ENCODE measurements around the gene APH1A. TPM values are rescaled to one million over a fixed set of nuclear protein-coding genes. Genes with fewer than 3 reads are reported as not detected.
"Not testable (repeated sequence)": the region's sequence is repeated elsewhere in the genome, so short reads cannot be mapped to it uniquely, and the experiment has no call there.

Gene APH1A
- total RNA-seq, 1 experiment from 2014 or later = 156 TPM

DNA sequence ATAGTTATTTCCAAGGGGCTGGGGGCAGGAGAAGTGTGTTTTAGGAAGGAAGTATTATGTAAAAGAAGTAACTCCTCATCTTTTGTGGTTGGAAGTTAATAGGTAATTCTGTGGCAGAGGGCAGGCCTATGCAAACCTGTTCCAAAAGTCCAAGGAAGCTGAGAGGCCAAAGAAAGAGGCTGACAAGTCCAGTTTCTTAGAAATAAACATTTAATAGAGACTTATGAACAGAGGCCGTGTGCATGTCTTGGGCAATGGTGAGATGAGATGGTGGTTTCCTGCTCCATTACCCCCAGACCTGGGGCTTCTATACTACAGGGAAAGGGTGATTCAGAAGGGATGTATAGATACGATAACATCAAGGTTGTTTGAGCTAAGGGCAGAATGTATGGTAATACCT, 18.9 kb downstream of the APH1A start:
- Histone ChIP-seq H3K27me3 (peaks cover 5% of the 10 kb centered on the region), H3K36me3 (no peaks in the 10 kb centered on the region), H3K4me3 (no peak overlapping the region), H3K9me3 (no peaks in the 10 kb centered on the region)
- DNase-seq = no peak

DNA sequence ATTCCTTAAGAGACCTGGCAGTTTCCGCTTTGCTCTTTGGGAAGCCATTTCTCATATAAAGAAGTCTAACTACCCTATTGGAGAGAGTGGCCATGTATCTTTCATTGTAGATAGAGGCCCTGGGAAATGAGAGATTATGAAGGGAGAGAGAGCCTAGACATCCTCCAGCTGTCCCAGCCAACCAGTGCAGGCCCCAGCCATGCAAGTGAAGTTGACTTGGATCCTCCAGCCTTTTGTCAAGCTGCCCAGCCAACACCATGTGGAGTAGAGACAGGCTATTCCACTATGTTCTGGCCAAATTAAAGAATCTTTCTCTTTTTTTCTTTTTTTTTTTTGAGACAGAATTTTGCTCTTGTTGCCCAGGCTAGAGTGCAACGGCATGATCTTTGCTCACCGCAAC, 25.8 kb downstream of the APH1A start:
- Histone ChIP-seq H3K36me3 (no peaks in the 10 kb centered on the region), H3K27me3 (peaks cover 5% of the 10 kb centered on the region; the same call in 1 of the 2 replicates), H3K4me3 (no peak overlapping the region), H3K9me3 (no peaks in the 10 kb centered on the region)
- no peak for DNase-seq

DNA sequence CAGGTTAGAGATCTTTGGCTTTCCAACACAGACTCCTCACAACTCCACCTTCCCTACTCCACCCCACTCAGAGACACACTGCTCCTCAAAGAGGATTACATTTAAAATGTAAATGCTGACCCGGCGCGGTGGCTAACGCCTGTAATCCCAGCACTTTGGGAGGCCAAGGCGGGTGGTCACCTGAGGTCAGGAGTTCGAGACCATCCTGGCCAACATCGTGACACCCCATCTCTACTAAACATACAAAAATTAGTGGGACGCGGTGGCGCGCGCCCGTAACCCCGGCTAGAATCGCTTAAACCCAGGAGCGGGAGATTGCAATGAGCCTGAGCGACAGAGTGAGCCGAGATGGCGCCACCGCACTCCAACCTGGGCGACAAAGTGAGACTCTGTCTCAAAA, 31.1 kb downstream of the APH1A start:
- H3K27me3 ChIP-seq = no peaks in the 10 kb centered on the region
- DNase-seq = no peak
- no peak overlapping the region for H3K4me3 ChIP-seq
- H3K36me3 ChIP-seq = no peaks in the 10 kb centered on the region
- no peaks in the 10 kb centered on the region for H3K9me3 ChIP-seq

DNA sequence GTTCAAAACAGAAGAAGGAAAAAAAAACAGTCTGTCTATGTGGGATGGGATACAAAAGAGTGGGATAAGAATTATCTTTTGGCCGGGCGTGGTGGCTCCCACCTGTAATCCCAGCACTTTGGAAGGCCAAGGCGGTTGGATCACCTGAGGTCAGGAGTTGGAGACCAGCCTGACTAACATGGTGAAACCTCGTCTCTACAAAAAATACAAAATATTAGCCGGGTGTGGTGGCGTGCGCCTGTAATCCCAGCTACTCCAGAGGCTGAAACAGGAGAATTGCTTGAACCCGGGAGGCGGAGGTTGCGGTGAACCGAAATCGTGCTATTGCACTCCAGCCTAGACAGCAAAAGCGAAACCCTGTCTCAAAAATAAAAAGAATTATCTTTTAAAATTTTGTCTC, 31.6 kb downstream of the APH1A start:
- H3K36me3 ChIP-seq, H3K9me3 ChIP-seq, H3K27me3 ChIP-seq, H3K4me3 ChIP-seq, DNase-seq: not testable (repeated sequence)

DNA sequence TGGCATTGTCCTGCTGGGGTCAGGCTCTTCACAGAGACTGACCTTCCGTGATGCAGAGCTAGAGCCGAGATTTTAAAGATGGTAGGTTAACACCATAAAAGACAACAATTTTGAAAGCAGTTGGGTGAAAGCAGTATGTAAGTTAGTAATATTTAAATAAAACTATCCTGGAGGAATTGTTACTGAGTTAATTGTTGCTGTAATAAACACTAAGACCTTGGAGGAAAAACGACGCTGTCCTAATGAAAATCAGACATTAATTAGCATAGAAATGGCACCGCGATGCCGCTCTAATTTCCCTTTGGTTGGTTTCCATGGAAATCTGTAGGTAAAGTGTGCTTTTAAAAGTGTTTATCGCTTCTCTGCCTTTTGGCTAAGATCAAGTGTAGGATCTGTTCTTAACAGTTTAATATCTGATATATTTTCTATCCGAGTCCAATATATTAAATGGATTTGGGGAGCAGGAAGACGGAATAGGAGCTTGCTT, 32.2 kb downstream of the APH1A start:
- peak overlapping the region; percentile 69 for H3K4me3 ChIP-seq
- H3K27me3 ChIP-seq = no peaks in the 10 kb centered on the region
- no peak for DNase-seq
- H3K9me3 ChIP-seq = no peaks in the 10 kb centered on the region
- H3K36me3 ChIP-seq = peaks cover 2% of the 10 kb centered on the region

DNA sequence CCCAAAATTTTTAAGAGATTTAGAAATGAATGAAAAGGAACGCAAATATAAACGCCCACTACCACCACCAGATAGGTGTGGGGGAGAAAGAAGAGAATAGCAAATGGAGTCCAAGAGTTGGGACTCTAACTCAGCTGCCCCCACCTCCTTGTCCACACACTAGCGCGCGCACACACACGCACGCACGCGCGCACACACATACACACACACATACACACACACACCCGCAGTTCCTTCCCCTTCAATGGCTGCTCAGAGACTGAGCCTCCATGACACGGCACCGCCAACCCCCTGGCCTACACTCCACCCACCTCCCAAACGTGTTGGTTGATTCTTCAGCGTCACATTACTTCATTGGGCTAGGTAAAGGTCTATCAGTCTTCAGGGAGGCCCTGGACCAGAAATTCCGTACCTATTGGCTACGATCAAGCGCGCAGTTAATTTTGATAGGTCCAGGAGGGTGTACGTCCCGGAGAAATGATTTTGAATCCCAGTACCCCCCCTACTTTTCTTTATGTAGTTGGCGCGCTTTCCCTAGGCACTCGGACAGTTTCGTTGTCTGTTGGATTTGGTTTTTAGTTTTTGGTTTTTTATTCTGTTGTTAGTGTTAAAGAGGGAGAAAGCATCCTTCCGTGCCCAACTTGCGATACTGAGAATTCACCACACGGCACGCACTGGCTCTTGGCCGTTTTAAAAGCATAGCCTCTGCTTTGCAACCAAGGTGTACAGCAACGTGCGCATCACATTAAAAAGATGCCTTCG, 32.8 kb downstream of the APH1A start, which contains the start of gene ANP32E:
Gene ANP32E (minus strand): TSS at position 261 of the 762 bp plus-strand sequence. CDS start 326 bp downstream, outside the sequence.
- Histone ChIP-seq H3K9me3 (no peaks in the 10 kb centered on the region), H3K27me3 (no peaks in the 10 kb centered on the region), H3K36me3 (peaks cover 8% of the 10 kb centered on the region), H3K4me3 (peak within 1 kb of the TSS; percentile 69)
- DNase-seq = peak; percentile 98

DNA sequence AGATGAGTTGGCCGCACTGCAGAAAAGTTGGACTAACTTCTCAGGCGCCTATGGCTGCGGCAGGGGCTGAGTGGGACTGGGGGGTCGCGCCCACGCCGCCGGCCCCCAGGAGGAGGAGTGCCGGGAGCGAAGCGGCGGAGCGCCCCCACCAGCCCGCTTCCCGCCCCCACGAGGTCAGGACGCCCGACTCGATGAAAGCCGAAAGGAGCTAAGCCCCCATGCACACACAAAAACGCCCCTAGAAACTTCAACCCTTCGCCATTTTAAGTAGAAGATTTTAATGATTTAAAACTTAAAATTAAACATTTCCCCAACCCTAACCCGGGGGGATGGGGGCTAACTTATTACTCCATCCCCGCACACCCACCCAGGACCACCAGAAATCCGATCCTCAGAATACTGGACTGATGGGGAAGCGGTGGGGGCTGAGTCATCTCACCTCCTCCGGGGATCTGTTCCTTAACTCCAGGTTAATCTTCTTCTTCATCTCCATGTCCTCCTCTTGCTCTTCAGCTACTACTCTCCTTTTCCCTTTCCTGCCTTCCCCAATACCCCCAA, 33.4 kb downstream of the APH1A start:
- H3K36me3 ChIP-seq = peaks cover 12% of the 10 kb centered on the region
- no peaks in the 10 kb centered on the region for H3K9me3 ChIP-seq
- peak; percentile 31 for DNase-seq

DNA sequence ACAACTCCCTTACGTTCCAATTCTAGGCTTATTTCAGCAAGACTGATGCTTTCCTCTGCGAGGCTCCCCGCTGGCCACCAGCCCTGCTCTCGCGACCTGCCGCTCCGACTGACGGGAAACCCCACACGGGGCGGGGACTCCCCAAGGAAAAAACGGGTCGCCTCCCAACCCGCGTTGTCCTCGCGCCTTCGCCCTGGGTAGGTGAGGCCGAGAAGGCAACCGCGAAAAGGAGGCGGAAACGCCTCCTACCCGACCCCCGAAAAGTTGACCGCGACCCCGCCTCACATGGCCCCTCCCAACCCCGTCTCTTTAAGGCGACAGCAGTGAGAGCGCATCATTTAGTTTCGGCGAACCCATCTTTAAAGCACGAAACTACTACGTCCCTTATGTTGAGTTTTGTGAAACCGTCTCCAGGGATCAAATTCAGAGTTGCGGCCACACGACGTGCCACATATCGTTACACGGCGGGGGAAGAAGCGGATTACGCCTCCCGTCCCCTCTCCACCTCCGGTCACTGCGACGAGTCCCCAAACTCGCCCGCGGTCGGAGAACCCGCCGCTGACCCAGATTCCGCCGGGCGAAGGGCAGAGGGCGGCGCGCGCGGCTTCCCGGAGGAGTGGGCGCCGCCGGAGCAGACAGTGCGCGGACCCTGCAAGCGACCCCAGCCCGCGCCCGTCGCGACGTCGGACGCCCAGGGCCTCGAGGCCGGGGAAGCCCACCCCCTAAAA, 34.1 kb downstream of the APH1A start:
- H3K9me3 ChIP-seq = no peaks in the 10 kb centered on the region

More for the DNA sequence above, 33.4 kb downstream of the APH1A start:
- peak overlapping the region; percentile 69 for H3K4me3 ChIP-seq
- no peaks in the 10 kb centered on the region for H3K27me3 ChIP-seq

DNA sequence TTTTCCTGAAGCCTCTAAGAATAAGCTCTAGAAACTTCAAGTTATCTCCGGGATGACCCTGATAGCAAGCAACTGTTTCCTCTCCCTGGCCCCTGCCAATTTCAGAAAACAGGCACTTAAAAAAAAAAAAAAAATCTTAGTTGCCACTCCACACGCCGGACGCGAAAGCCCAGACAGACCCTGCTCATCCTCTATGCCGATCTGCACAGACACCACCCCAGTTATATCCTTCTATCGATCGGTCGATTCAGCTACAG, 34.6 kb downstream of the APH1A start:
- no peak for DNase-seq
- peak overlapping the region; percentile 69 for H3K4me3 ChIP-seq
- H3K9me3 ChIP-seq = no peaks in the 10 kb centered on the region
- no peaks in the 10 kb centered on the region for H3K27me3 ChIP-seq
- peaks cover 21% of the 10 kb centered on the region for H3K36me3 ChIP-seq

More for the DNA sequence above, 34.1 kb downstream of the APH1A start:
- H3K36me3 ChIP-seq = peaks cover 16% of the 10 kb centered on the region
- H3K27me3 ChIP-seq = no peaks in the 10 kb centered on the region
- peak; percentile 86 for DNase-seq
- peak overlapping the region; percentile 69 for H3K4me3 ChIP-seq

DNA sequence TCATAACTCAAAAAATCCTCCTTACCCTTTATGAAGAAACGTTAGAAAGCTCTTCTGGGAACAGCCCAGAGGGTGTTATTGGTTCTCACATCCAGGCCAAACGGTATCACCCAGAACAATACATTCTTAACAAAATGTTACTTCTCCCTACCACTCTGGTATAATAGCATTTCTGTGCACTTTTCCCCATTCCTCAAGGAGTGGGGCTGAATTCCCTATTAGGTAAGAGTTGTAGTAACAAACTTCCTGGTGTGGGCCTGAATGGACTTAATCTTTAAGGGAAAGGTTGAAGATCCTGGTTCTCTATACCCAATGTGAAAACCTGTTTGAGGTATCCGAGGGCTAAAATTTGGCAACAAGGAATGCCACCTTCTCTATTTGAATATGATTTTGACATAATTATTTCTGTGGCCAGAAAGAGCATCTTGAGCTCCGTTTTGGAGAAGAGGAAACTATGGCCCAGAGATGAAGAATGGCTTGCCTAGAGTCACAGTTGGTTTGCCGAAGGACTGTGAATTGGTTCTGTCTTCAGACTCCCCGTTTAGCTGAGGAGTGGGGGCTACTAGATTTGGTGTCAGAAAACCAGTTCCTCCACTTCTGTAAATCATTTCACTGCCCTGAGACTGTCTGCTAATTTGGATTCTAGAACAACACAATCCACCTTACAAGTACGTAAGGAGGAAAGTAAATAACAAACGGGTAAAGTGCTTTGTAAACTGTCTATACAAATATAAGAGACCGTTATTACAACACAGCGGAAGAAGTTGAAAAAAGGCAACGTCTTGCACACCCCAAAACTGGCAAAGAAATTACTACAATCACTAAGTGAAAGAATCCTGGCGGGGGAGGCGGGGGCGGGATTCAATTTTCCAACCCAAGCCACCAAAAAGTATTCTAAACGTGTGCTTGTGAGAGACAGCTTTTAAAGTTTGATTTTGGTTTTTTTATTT, 35.2 kb downstream of the APH1A start:
- DNase-seq = peak; percentile 10
- no peaks in the 10 kb centered on the region for H3K9me3 ChIP-seq
- peaks cover 24% of the 10 kb centered on the region for H3K36me3 ChIP-seq
- H3K4me3 ChIP-seq = peak overlapping the region; percentile 69
- no peaks in the 10 kb centered on the region for H3K27me3 ChIP-seq

DNA sequence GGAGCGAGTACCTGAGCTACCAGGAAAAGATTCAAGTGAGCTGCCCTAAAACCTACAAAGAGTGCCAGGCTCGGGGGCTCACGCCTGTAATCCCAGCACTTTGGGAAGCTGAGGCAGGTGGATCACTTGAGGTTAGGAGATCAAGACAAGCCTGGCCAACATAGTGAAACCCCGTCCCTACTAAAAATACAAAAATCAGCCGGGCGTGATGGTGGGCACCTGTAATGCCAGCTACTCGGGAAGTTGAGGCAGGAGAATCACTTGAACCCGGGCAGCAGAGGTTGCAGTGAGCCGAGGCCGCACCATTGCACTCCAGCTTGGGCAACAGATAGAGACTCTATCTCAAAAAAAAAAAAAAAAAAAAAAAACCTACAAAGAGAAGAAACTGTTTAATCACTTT, 35.9 kb downstream of the APH1A start:
- not testable (repeated sequence) for H3K27me3 ChIP-seq, H3K9me3 ChIP-seq, DNase-seq, H3K4me3 ChIP-seq
- peaks cover 31% of the 10 kb centered on the region for H3K36me3 ChIP-seq

DNA sequence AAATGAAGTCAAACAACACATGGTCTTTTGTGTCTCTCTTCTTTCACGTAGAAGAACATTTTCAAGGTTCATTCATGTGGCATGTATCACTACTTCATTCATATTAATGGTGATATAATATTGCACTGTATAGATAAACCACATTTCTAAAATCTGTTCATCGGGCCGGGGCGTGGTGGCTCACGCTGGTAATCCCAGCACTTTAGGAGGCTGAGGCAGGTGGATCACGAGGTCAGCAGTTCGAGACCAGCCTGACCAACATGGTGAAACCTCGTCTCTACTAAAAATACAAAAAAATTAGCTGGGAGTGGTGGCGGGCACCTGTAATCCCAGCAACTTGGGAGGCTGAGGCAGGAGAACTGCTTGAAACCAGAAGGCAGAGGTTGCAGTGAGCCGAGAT, 40.6 kb downstream of the APH1A start:
- not testable (repeated sequence) for DNase-seq, H3K27me3 ChIP-seq, H3K9me3 ChIP-seq, H3K4me3 ChIP-seq
- H3K36me3 ChIP-seq = peaks cover 74% of the 10 kb centered on the region

DNA sequence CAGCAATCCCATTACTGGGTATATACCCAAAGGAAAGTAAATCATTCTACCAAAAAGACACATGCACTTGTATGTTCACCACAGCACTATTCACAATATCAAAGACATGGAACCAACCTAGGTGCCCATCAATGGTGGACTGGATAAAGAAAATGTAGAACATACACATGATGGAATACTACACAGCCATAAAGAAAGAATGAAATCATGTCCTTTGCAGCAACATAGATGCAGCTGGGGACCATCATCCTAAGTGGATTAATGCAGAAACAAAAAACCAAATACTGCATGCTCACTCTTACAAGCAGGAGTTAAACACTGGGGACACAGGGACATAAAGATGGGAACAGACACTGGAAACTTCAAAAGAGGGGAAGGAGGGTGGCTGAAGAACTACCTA, 41.6 kb downstream of the APH1A start:
- no peak for DNase-seq
- Histone ChIP-seq H3K4me3 (no peak overlapping the region), H3K27me3 (no peaks in the 10 kb centered on the region), H3K9me3 (no peaks in the 10 kb centered on the region), H3K36me3 (peaks cover 81% of the 10 kb centered on the region)

DNA sequence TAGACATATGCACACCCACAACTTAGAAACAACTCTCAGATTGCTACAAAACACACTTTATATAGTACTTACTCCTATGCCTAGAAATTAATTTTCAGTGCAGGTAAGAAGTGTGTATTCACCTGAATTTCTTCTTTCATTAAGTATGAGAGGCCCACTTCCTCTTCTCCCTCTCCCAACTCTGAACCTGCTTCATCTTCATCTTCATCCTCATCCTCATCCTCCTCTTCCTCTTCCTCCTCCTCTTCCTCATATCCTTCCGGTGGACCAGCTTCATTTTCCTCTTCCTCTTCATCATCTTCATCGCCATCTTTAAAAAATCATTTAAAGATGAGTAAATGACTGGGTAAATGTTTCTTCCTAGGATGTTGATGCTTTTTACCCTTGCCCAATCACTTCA, 42.3 kb downstream of the APH1A start:
- Histone ChIP-seq H3K27me3 (no peaks in the 10 kb centered on the region), H3K9me3 (no peaks in the 10 kb centered on the region), H3K4me3 (no peak overlapping the region), H3K36me3 (peaks cover 77% of the 10 kb centered on the region)
- DNase-seq = no peak

DNA sequence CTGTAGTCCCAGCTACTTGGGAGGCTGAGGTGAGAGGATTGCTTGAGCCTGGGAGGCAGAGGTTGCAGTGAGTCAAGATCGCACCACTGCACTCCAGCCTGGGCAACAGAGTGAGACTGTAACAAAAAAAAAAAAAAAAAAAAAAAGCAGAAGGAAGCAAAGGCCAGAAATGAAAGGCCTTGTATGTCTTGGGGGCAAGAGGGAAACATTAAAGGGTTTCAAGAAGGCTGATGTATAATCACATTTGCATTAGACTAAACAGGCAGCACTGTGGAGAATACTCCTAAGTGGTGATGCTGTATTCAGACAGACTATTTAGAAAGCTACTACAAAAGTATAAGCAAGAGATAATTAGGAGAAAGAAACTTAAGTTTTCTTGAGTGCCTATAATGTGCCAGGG, 43.3 kb downstream of the APH1A start:
- H3K36me3 ChIP-seq = peaks cover 71% of the 10 kb centered on the region

DNA sequence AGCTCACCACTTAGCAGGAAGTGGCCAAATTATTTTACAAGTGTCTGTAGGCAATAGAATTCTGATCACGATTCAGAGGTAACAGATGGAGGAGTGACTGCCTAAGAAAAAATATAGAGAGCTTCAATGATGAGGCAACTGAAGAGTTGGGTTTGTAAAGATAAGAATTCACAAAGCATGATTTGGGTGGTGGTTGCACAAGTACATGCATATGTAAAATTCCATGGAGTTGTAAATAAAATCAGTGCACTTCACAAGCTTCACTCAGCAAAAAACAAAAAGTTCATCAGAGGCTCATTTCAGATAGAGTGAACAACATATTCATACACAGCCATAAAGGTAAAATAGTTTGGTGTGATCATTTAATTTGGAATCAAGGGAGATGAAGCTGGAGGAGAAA, 43.8 kb downstream of the APH1A start:
- no peaks in the 10 kb centered on the region for H3K9me3 ChIP-seq
- peaks cover 74% of the 10 kb centered on the region for H3K36me3 ChIP-seq
- H3K4me3 ChIP-seq = no peak overlapping the region
- H3K27me3 ChIP-seq = no peaks in the 10 kb centered on the region
- no peak for DNase-seq

More for the DNA sequence above, 43.3 kb downstream of the APH1A start:
- no peaks in the 10 kb centered on the region for H3K27me3 ChIP-seq
- no peak overlapping the region for H3K4me3 ChIP-seq
- H3K9me3 ChIP-seq = no peaks in the 10 kb centered on the region
- no peak for DNase-seq

All from MG63 (cell line).